ENCODE data around the gene RBM4B.

DNA sequence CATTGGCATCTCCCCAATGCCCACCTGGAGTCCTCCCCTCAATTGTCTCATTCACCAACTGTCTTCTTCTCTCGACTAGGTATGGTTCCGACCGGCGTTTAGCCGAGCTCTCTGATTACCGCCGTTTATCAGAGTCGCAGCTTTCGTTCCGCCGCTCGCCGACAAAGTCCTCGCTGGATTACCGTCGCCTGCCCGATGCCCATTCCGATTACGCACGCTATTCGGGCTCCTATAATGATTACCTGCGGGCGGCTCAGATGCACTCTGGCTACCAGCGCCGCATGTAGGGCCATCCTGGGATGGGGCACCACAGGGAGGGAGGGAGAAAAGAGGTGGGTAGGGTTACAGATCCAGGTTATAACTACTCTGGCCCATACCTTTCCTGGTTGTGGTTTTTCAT is 51.3 kb downstream of the RBM4B start:
- TF ChIP-seq, protein P1, sequence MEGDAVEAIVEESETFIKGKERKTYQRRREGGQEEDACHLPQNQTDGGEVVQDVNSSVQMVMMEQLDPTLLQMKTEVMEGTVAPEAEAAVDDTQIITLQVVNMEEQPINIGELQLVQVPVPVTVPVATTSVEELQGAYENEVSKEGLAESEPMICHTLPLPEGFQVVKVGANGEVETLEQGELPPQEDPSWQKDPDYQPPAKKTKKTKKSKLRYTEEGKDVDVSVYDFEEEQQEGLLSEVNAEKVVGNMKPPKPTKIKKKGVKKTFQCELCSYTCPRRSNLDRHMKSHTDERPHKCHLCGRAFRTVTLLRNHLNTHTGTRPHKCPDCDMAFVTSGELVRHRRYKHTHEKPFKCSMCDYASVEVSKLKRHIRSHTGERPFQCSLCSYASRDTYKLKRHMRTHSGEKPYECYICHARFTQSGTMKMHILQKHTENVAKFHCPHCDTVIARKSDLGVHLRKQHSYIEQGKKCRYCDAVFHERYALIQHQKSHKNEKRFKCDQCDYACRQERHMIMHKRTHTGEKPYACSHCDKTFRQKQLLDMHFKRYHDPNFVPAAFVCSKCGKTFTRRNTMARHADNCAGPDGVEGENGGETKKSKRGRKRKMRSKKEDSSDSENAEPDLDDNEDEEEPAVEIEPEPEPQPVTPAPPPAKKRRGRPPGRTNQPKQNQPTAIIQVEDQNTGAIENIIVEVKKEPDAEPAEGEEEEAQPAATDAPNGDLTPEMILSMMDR (IDR thresholded peaks at IDR 0.05) = no peak
- no peak for TF ChIP-seq POLR2A (IDR thresholded peaks at IDR 0.05)

Data from testis (tissue), 2 donors.